Keratinocyte (primary cell): Measurements from ENCODE around the gene MRPL45.
"Not testable (repeated sequence)": the region's sequence is repeated elsewhere in the genome, so short reads cannot be mapped to it uniquely, and the experiment has no call there.

ENCODE experiments used
- CTCF ChIP-seq, 3 experiments: IDR thresholded peaks in 1 of 3; conservative IDR thresholded peaks in 1 of 3; optimal IDR thresholded peaks in 1 of 3; 2 replicates in 2 of 3; 3 replicates in 1 of 3; pipeline versions ENCODE3 to v1.5.1; 2011; ENCODE audit warnings: low read length in 3 of 3, mild to moderate bottlenecking in 3 of 3, moderate library complexity in 2 of 3, control low read depth in 1 of 3, inconsistent platforms in 1 of 3; ENCODE audit not compliant: insufficient read depth in 2 of 3; ENCODE audit errors: extremely low read depth in 1 of 3
- EZH2 ChIP-seq: IDR thresholded peaks from one replicate; pipeline ENCODE4 v1.6.1; 2012; ENCODE audit warnings: inconsistent platforms, mild to moderate bottlenecking, low read length, moderate library complexity

- TF ChIP-seq CTCF (optimal IDR thresholded peaks at IDR 0.05 in 1 of 3, IDR thresholded peaks at IDR 0.05 in 1 of 3, conservative IDR thresholded peaks at IDR 0.05 in 1 of 3; ENCODE audit: extremely low read depth in 1 of 3, insufficient read depth in 2 of 3, low read length in 3 of 3) = peak in 2 of 3 experiments; percentile 12 to 30
- not testable (repeated sequence) for TF ChIP-seq EZH2
Measured at GRCh38 chr17:38288217-38288827, 8.6 kb upstream of the MRPL45 start.
